ENCODE data around the gene MNT. TPM values are rescaled to one million over a fixed set of nuclear protein-coding genes. Genes with fewer than 3 reads are reported as not detected.

MNT gene
- total RNA-seq, 1 experiment from 2014 or later: 38.9 TPM

DNA sequence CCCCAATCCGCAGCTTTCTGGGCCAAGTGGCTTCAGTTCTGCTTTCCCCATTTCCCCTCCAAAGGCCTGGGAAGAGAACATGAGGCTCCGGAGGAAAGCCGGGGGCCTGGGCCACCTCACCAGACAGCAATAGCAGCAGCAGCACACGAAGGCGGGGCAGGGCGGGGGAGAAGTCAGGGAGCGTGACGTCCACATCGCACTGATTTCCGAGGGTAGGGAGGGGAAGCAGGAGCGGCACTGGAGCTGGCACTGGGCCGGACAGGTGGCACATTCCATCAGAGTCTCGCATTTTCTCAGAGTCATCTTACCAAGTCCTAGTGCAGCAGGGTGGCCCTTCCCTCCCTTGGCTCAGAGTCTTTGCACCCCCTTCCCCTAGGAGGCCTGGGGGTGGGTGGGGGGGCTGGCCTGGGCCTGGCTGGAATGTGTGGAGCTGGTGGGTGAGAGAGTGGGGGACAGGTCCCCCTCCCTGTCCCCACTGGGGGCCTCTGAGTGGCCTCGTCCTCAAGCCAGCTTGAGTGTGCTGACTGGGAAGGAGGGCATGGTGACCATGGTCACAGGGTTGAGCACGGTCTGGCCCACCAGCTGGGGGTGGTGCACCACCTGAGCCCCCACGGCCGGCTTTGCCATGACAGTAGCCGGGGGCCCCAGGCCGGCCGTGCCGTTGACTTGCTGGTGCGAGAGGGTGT is 14.3 kb downstream of the MNT start:
- no peaks in the 10 kb centered on the region for H3K27me3 ChIP-seq (ENCODE audit: insufficient read depth, low read length)
- H3K14ac ChIP-seq (ENCODE audit: insufficient read depth, low read length): no peak overlapping the region

More for the DNA sequence above, 14.3 kb downstream of the MNT start:
- no peak overlapping the region for H2BK12ac ChIP-seq (ENCODE audit: insufficient read length, low read depth, low read length)
- H3K4me1 Mint-ChIP-seq: peaks cover 21 to 32% of the 10 kb centered on the region in 2 experiments
- H3K27me3 Mint-ChIP-seq (ENCODE audit: low read depth): no peaks in the 10 kb centered on the region
- no peaks in the 10 kb centered on the region for H3K79me2 ChIP-seq (ENCODE audit: insufficient read depth, low read length)
- peak overlapping the region in 1 of 3 experiments; percentile 77; a peak in 2 of 7 replicates for H3K27ac Mint-ChIP-seq
- no peak for DNase-seq
- H3K9me3 ChIP-seq (ENCODE audit: control insufficient read depth, low read depth, low read length): no peaks in the 10 kb centered on the region
- H2BK120ac ChIP-seq (ENCODE audit: low read depth, low read length, poor library complexity, severe bottlenecking): no peak overlapping the region
- no peak overlapping the region for H3K9ac ChIP-seq (ENCODE audit: extremely low read depth, insufficient read length, low read length)
- no peak overlapping the region for H3K23ac ChIP-seq (ENCODE audit: insufficient read length, low read depth, low read length)
- no peak overlapping the region for H2BK15ac ChIP-seq (ENCODE audit: low read depth, low read length)
- H4K20me1 ChIP-seq (ENCODE audit: control insufficient read depth, insufficient read depth, insufficient read length): no peaks in the 10 kb centered on the region
- H4K91ac ChIP-seq (ENCODE audit: insufficient read length, low read depth, low read length): no peak overlapping the region
- H3K4ac ChIP-seq (ENCODE audit: low read depth, low read length): no peak overlapping the region
- TF ChIP-seq, protein P1, sequence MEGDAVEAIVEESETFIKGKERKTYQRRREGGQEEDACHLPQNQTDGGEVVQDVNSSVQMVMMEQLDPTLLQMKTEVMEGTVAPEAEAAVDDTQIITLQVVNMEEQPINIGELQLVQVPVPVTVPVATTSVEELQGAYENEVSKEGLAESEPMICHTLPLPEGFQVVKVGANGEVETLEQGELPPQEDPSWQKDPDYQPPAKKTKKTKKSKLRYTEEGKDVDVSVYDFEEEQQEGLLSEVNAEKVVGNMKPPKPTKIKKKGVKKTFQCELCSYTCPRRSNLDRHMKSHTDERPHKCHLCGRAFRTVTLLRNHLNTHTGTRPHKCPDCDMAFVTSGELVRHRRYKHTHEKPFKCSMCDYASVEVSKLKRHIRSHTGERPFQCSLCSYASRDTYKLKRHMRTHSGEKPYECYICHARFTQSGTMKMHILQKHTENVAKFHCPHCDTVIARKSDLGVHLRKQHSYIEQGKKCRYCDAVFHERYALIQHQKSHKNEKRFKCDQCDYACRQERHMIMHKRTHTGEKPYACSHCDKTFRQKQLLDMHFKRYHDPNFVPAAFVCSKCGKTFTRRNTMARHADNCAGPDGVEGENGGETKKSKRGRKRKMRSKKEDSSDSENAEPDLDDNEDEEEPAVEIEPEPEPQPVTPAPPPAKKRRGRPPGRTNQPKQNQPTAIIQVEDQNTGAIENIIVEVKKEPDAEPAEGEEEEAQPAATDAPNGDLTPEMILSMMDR (conservative IDR thresholded peaks at IDR 0.05): no peak
- no peak overlapping the region for H3K27ac ChIP-seq (ENCODE audit: insufficient read length, low read depth, low read length)
- no peak overlapping the region for H3K4me3 Mint-ChIP-seq
- H3K4me2 ChIP-seq (ENCODE audit: insufficient read depth, insufficient read length, low read length): no peak overlapping the region
- WGBS (ENCODE audit: extremely low coverage, insufficient read length, low lambda C conversion rate): no CpG with 5 or more reads among the region's 22 CpGs
- no peak overlapping the region for H4K5ac ChIP-seq (ENCODE audit: insufficient read length, low read depth, low read length)
- no peaks in the 10 kb centered on the region for H3K9me3 Mint-ChIP-seq
- no peak overlapping the region for H2BK5ac ChIP-seq (ENCODE audit: insufficient read length, low read length)
- H3K23me2 ChIP-seq (ENCODE audit: insufficient read length, low read depth, low read length, poor library complexity, severe bottlenecking): no peaks in the 10 kb centered on the region
- H3T11ph ChIP-seq (ENCODE audit: low read length): no peak overlapping the region
- no peak overlapping the region for H2BK20ac ChIP-seq (ENCODE audit: low read depth, low read length, poor library complexity, severe bottlenecking)
- H3K18ac ChIP-seq (ENCODE audit: insufficient read length, low read depth, low read length): no peak overlapping the region
- no peak overlapping the region for H2AFZ ChIP-seq (ENCODE audit: low read length)
- no peak overlapping the region for H2AK5ac ChIP-seq (ENCODE audit: insufficient read length, low read length)
- no peaks in the 10 kb centered on the region; the same call in 1 of the 2 replicates for H3K4me1 ChIP-seq (ENCODE audit: insufficient read depth, low read length)
- peaks cover 5 to 35% (median 24%) of the 10 kb centered on the region in 3 experiments; a peak in 6 of 7 replicates for H3K36me3 Mint-ChIP-seq (ENCODE audit: insufficient read depth in 1 of 3, low read depth in 3 of 3)
- no peak overlapping the region for H4K8ac ChIP-seq (replicated peaks; ENCODE audit: insufficient read length, low read depth, low read length)
- H3K56ac ChIP-seq (ENCODE audit: insufficient read length, low read depth, low read length): no peak overlapping the region
- H3K79me1 ChIP-seq (ENCODE audit: insufficient read depth, low read depth, low read length, poor library complexity, severe bottlenecking): no peaks in the 10 kb centered on the region

Data from H9 (cell line).